ENCODE results near the gene PDSS2.
"Not testable (repeated sequence)": the region's sequence is repeated elsewhere in the genome, so short reads cannot be mapped to it uniquely, and the experiment has no call there.

The PDSS2 gene

DNA sequence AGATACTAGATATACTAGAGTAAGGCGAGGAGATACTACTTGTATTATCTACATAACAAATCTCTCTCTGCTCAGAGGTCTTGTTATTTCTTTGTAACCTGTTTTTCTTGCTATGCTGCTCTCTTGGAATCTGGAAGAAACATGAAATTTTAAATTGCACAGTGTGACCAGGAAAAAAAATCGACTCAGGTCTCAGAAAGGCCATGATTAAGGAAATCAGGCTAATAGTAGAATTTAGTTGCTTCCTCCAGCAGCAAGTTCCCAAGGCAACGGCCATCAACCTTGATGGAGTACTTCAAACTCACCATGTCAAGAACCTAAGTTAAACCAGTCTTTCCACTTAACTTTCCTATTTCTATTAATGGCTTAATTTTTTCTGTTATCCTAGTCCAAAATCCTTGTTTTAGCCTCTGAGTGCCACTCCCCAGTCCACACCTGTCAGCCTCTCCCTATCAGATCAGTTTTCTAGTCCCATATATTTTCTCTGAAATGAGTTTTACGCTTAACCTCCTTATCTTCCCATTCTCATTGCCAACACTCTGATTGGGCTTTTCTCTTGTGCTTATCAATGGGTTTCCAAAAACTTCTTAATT lies 256.4 kb downstream of the PDSS2 start:
- Histone ChIP-seq H3K4me1 (ENCODE audit: insufficient read depth, low read length) (no peaks in the 10 kb centered on the region; the same call in 1 of the 2 replicates), H3K27me3 (ENCODE audit: insufficient read depth, low read length) (no peaks in the 10 kb centered on the region), H3K9me3 (ENCODE audit: insufficient read depth, low read depth, low read length) (peaks cover 7% of the 10 kb centered on the region; the same call in 1 of the 2 replicates), H3K4me3 (ENCODE audit: low read length) (no peak overlapping the region), H3K9ac (ENCODE audit: low read depth, low read length) (no peak overlapping the region), H3K36me3 (ENCODE audit: insufficient read depth, low read depth, low read length) (no peaks in the 10 kb centered on the region), H3K27ac (ENCODE audit: low read length) (no peak overlapping the region)

DNA sequence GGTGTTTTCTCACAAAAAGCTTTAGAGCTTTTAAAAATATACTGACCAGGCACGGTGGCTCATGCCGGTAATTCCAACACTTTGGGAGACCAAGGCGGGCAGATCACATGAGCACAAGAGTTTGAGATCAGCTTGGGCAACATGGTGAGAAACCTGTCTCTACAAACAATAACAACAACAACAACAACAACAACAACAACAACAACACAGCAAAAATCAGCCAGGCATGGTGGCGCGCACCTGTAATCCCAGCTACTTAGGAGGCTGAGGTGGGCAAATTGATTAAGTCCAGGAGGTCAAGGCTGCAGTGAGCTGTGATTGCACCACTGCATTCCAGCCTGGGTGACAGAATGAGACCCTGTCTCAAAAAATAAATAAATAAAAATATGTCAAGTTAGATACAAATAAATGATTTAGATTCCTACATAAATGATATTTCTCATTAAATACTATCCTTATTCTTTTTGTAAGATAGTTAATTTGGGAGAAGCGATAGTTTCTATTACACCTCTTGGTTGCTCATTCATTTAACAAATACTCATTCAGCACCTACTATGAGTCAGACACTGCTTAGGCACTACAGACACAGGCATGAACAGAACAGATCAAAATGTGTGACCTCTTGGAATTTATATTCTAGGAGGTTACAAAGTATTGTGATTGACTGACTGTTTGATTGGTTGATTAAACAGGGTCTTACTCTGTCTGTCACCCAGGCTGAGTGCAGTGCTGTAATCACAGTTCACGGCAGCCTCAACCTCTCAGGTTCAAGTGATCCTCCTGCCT lies 260.5 kb downstream of the PDSS2 start:
- H3K27ac ChIP-seq (ENCODE audit: low read length), result no peak overlapping the region
- H3K9me3 ChIP-seq (ENCODE audit: insufficient read depth, low read depth, low read length), result no peaks in the 10 kb centered on the region
- no peaks in the 10 kb centered on the region; the same call in 1 of the 2 replicates for H3K4me1 ChIP-seq (ENCODE audit: insufficient read depth, low read length)

DNA sequence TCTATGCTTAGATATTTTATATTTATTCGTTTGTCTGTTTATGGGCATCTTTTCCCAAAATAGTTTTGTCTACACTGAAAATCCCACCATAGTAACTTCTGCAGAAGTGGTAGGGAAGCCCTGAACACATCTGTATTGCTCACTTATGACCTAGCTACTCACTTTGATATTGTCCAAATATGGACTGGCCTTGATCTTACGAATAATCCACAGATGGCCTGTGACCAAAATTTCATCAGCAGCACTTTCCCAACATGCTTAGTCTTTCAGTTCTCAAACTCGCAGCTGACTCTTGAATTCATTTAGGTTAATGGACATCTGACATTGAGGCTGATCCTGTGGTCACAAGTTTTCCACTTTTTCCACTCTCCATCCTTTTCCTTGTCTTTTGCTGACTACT lies 263.2 kb downstream of the PDSS2 start:
- Histone ChIP-seq H3K27me3 (ENCODE audit: insufficient read depth, low read length) (no peaks in the 10 kb centered on the region), H3K9ac (ENCODE audit: low read depth, low read length) (no peak overlapping the region), H3K4me1 (ENCODE audit: insufficient read depth, low read length) (no peaks in the 10 kb centered on the region), H3K4me3 (ENCODE audit: low read length) (no peak overlapping the region), H3K9me3 (ENCODE audit: insufficient read depth, low read depth, low read length) (no peaks in the 10 kb centered on the region), H3K27ac (ENCODE audit: low read length) (no peak overlapping the region), H3K36me3 (ENCODE audit: insufficient read depth, low read depth, low read length) (no peaks in the 10 kb centered on the region)

More for the DNA sequence above, 260.5 kb downstream of the PDSS2 start:
- Histone ChIP-seq H3K4me3 (ENCODE audit: low read length) (no peak overlapping the region), H3K9ac (ENCODE audit: low read depth, low read length) (no peak overlapping the region), H3K36me3 (ENCODE audit: insufficient read depth, low read depth, low read length) (no peaks in the 10 kb centered on the region), H3K27me3 (ENCODE audit: insufficient read depth, low read length) (no peaks in the 10 kb centered on the region)

DNA sequence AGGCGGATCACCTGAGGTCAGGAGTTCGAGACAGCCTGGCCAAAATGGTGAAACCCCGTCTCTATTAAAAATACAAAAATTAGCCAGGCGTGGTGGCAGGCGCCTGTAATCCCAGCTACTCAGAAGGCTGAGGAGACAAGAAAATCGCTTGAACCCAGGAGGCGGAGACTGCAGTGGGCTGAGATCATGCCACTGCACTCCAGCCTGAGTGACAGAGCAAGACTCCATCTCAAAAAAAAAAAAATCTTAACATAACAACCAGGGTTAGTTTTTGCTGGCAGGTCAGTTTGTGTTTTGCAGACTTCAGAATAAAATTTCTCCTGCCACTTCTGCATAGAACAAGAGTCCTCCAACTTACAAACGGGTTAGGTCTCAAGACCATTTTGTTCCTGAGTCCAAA lies 264.6 kb downstream of the PDSS2 start:
- not testable (repeated sequence) for H3K4me1 ChIP-seq (ENCODE audit: insufficient read depth, low read length); H3K27me3 ChIP-seq (ENCODE audit: insufficient read depth, low read length); H3K36me3 ChIP-seq (ENCODE audit: insufficient read depth, low read depth, low read length); H3K9me3 ChIP-seq (ENCODE audit: insufficient read depth, low read depth, low read length); H3K4me3 ChIP-seq (ENCODE audit: low read length); H3K27ac ChIP-seq (ENCODE audit: low read length); H3K9ac ChIP-seq (ENCODE audit: low read depth, low read length)

DNA sequence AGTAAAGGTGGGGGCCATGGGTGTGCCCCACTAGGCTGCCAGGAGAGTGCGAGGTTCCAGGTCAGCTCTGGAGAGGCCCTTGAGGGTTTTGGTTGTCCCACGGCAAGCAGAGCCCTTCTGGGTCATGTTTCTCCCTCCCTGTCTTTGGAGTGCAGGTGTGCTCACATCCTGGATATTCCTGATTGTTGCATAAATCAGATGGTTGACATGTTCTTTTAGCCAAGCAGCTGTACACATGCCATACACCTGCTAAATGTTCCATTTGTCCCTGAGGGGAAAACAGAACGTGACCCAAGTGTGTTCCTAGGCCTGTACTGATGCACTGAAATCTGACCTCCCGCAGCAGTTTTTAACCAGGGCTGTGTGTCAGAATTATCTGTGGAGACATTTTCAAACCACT lies 266.5 kb downstream of the PDSS2 start:
- no peak overlapping the region for H3K4me3 ChIP-seq (ENCODE audit: low read length)
- no peaks in the 10 kb centered on the region for H3K4me1 ChIP-seq (ENCODE audit: insufficient read depth, low read length)
- H3K27me3 ChIP-seq (ENCODE audit: insufficient read depth, low read length), result no peaks in the 10 kb centered on the region
- H3K9ac ChIP-seq (ENCODE audit: low read depth, low read length), result no peak overlapping the region
- H3K9me3 ChIP-seq (ENCODE audit: insufficient read depth, low read depth, low read length), result no peaks in the 10 kb centered on the region
- H3K27ac ChIP-seq (ENCODE audit: low read length), result no peak overlapping the region
- H3K36me3 ChIP-seq (ENCODE audit: insufficient read depth, low read depth, low read length), result no peaks in the 10 kb centered on the region

DNA sequence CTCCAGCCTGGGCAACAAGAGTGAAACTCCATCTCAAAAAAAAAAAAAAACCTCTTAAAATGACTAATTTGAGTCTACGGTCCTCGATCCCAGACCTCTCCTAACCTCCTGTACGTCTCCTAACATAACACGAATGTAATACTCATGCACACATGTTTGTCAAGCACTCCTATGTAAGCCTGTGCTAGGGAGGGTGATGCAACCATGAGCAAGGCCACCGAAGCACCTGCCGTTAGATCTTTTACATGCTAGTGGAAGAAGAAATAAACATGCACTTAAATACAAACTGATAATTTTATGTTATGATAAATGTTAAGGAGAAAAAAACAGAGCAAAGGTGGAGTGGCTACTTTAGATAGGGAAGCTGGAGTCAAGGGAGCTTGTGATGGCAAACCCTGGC lies 271.7 kb downstream of the PDSS2 start:
- no peak overlapping the region for H3K9ac ChIP-seq (ENCODE audit: low read depth, low read length)
- H3K4me1 ChIP-seq (ENCODE audit: insufficient read depth, low read length), result peaks cover 3% of the 10 kb centered on the region; the same call in 1 of the 2 replicates
- no peak overlapping the region for H3K4me3 ChIP-seq (ENCODE audit: low read length)
- no peaks in the 10 kb centered on the region for H3K36me3 ChIP-seq (ENCODE audit: insufficient read depth, low read depth, low read length)
- no peaks in the 10 kb centered on the region for H3K27me3 ChIP-seq (ENCODE audit: insufficient read depth, low read length)
- no peak overlapping the region for H3K27ac ChIP-seq (ENCODE audit: low read length)
- no peaks in the 10 kb centered on the region for H3K9me3 ChIP-seq (ENCODE audit: insufficient read depth, low read depth, low read length)

DNA sequence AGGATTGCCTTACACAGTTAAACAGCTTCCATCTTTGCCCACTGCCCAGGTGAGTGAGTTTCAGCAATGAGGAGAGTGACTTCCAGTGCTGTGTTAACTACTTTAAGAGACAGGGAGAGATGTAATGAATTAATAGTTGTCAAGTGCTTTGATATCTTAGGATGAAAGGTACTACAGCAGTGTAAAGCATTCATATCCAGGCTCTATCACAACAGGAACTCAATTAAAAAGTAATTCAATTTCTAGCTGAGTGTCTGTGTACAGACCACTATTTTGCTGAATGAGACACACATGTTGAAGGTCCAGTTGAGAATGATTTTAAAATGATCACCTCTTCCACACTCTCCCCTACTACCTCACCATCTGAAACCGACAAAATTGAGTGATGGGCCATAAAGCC lies 273.3 kb downstream of the PDSS2 start:
- Histone ChIP-seq H3K4me3 (ENCODE audit: low read length) (no peak overlapping the region), H3K9me3 (ENCODE audit: insufficient read depth, low read depth, low read length) (no peaks in the 10 kb centered on the region), H3K27me3 (ENCODE audit: insufficient read depth, low read length) (no peaks in the 10 kb centered on the region), H3K27ac (ENCODE audit: low read length) (no peak overlapping the region), H3K36me3 (ENCODE audit: insufficient read depth, low read depth, low read length) (no peaks in the 10 kb centered on the region), H3K9ac (ENCODE audit: low read depth, low read length) (no peak overlapping the region), H3K4me1 (ENCODE audit: insufficient read depth, low read length) (peaks cover 3% of the 10 kb centered on the region; the same call in 1 of the 2 replicates)

DNA sequence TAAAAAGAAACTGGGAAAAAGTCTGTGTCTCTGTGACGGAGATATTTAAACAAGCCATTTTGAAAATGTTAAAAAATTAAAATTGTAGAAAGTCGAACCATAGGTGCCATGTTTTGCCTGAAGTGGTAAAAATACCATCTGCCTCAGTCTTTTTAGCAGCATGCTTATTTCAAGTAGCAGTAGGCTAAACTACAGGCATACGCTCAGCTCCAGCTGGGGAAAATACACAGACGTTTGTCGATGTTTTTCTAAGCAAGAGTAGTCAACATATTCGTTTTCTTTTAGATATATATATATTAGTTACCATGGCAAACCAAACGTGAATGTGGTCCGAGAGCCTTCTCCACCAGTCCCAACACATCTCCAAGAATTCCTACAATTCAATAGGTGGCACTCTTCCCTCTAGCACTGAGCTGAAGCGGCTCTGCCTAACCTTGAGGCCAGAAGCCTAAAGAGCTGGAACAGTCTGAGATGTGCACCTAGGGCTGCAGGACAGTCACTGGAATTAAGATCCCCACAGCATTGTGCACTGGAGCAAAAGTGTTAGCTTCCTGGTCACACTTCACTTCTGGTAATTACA lies 273.9 kb downstream of the PDSS2 start:
- Histone ChIP-seq H3K4me3 (ENCODE audit: low read length) (no peak overlapping the region), H3K27ac (ENCODE audit: low read length) (no peak overlapping the region), H3K9me3 (ENCODE audit: insufficient read depth, low read depth, low read length) (no peaks in the 10 kb centered on the region), H3K9ac (ENCODE audit: low read depth, low read length) (no peak overlapping the region), H3K4me1 (ENCODE audit: insufficient read depth, low read length) (peaks cover 3% of the 10 kb centered on the region; the same call in 1 of the 2 replicates), H3K36me3 (ENCODE audit: insufficient read depth, low read depth, low read length) (no peaks in the 10 kb centered on the region), H3K27me3 (ENCODE audit: insufficient read depth, low read length) (no peaks in the 10 kb centered on the region)

DNA sequence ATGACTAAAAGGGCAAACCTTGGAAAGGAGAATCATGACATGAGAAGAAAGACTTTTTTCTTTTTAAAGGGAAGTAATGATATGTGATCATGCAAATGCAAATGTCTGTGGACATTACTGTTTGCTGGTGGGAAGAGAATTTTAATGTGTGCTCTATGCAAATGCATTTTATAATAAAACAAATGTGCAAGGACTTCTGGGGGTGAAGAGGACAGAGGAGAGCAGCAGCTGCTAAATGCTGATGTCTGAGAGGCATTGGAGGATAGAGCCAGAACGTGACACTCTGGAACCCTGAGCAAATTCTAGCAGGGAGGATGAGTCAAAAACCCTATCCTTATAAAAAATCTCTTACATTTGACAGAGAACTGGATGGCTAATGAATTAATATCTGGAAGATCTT lies 274.9 kb downstream of the PDSS2 start:
- Histone ChIP-seq H3K9ac (ENCODE audit: low read depth, low read length) (no peak overlapping the region), H3K36me3 (ENCODE audit: insufficient read depth, low read depth, low read length) (no peaks in the 10 kb centered on the region), H3K27me3 (ENCODE audit: insufficient read depth, low read length) (no peaks in the 10 kb centered on the region), H3K4me1 (ENCODE audit: insufficient read depth, low read length) (peaks cover 3% of the 10 kb centered on the region; the same call in 1 of the 2 replicates), H3K4me3 (ENCODE audit: low read length) (no peak overlapping the region), H3K9me3 (ENCODE audit: insufficient read depth, low read depth, low read length) (no peaks in the 10 kb centered on the region), H3K27ac (ENCODE audit: low read length) (no peak overlapping the region)

DNA sequence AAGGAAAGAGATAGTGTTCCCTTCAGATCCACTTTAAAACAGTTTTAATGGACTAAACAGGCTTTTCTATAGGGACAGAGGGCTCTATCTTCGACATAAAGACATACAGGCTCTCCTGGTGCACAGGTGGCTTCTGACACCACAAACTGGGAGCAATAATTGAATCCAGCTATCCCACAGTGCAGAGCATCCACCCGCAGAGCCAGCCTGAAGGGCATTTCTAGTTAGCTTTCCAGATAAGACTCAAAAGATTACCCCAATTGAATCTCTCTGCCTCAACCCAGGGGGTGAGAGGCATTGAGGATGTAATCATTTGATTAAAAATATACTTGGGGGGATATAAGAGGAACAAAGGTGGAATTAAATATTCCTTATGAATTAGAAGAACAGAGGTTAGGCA lies 279.3 kb downstream of the PDSS2 start:
- Histone ChIP-seq H3K4me3 (ENCODE audit: low read length) (no peak overlapping the region), H3K27me3 (ENCODE audit: insufficient read depth, low read length) (no peaks in the 10 kb centered on the region), H3K9ac (ENCODE audit: low read depth, low read length) (no peak overlapping the region), H3K4me1 (ENCODE audit: insufficient read depth, low read length) (no peaks in the 10 kb centered on the region), H3K36me3 (ENCODE audit: insufficient read depth, low read depth, low read length) (no peaks in the 10 kb centered on the region), H3K9me3 (ENCODE audit: insufficient read depth, low read depth, low read length) (no peaks in the 10 kb centered on the region), H3K27ac (ENCODE audit: low read length) (no peak overlapping the region)

DNA sequence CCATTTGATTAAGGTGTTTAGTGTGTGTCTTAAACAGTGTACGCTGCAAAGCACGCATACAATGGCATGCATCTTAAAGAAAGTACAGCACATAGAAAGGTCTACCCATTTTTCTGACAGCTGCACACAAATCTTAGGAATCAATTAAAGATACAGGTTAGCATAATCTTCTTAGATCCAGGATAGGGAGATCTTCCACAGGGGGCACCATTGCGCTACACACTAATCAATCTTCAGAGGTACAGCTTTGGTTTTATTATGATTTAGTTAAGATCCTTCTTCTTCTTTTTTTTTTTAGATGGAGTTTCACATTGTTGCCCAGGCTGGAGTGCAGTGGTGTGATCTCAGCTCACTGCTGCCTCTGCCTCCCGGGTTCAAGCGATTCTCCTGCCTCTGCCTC lies 280.4 kb downstream of the PDSS2 start:
- no peak overlapping the region for H3K27ac ChIP-seq (ENCODE audit: low read length)
- H3K4me1 ChIP-seq (ENCODE audit: insufficient read depth, low read length), result no peaks in the 10 kb centered on the region
- H3K9me3 ChIP-seq (ENCODE audit: insufficient read depth, low read depth, low read length), result no peaks in the 10 kb centered on the region
- H3K9ac ChIP-seq (ENCODE audit: low read depth, low read length), result no peak overlapping the region
- no peaks in the 10 kb centered on the region for H3K36me3 ChIP-seq (ENCODE audit: insufficient read depth, low read depth, low read length)
- no peaks in the 10 kb centered on the region for H3K27me3 ChIP-seq (ENCODE audit: insufficient read depth, low read length)
- H3K4me3 ChIP-seq (ENCODE audit: low read length), result no peak overlapping the region

DNA sequence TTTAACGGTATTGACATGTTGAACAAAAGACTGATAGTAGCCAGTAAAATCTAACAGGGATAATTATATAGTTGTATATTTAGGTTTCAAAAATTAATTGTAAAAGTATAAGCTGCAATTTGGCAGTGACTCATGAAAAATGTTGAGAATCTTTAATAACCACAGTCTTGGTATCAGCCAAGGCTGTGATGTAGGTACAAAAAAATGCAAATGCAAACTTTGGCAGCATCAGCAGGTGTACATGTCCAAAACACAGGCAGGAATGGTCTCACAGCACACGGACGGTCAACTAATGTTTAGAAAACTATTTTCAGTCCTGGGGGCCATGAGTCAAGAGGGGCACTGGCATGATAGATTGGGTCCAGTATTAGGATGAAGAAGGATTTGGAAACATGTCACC lies 285.6 kb downstream of the PDSS2 start:
- Histone ChIP-seq H3K27me3 (ENCODE audit: insufficient read depth, low read length) (no peaks in the 10 kb centered on the region), H3K4me1 (ENCODE audit: insufficient read depth, low read length) (no peaks in the 10 kb centered on the region), H3K9me3 (ENCODE audit: insufficient read depth, low read depth, low read length) (peaks cover 11% of the 10 kb centered on the region; the same call in 1 of the 2 replicates)

More for the DNA sequence above, 285.6 kb downstream of the PDSS2 start:
- no peak overlapping the region for H3K9ac ChIP-seq (ENCODE audit: low read depth, low read length)
- no peak overlapping the region for H3K4me3 ChIP-seq (ENCODE audit: low read length)
- no peaks in the 10 kb centered on the region for H3K36me3 ChIP-seq (ENCODE audit: insufficient read depth, low read depth, low read length)
- no peak overlapping the region for H3K27ac ChIP-seq (ENCODE audit: low read length)
